GM12878 (cell line): ENCODE data around the gene GATA2. TPM values are rescaled to one million over a fixed set of nuclear protein-coding genes. Genes with fewer than 3 reads are reported as not detected.

Experiments used
- ATAC-seq: fragments of 200-7000 bp; cut with Tn5 transposase; 3 replicates; pipeline ENCODE4 v1.9.1; 2020; ENCODE audit warnings: mild to moderate bottlenecking, moderate library complexity
- BruUV-seq: library from RNA; stranded (reverse); fragments of 400-500 nt; replicated peaks from 2 replicates; lab custom pipeline; 2021; lab: Mats Ljungman, UMichigan
- CTCF ChIA-PET: fragments of 300-600 bp; sonication (Branson Sonifier 250); formaldehyde crosslinking; extraction: SDS; loops from one replicate; lab custom pipeline; 2021; ENCODE audit warnings: inconsistent platforms; lab: Yijun Ruan, JAX
- POLR2A ChIA-PET: fragments of 350-600 bp; formaldehyde crosslinking; extraction: SDS; loops from one replicate; lab custom pipeline; 2021; ENCODE audit warnings: inconsistent platforms; lab: Charles Lee
- RAD21 ChIA-PET: fragments of 300-600 bp; sonication (Branson Sonifier 250); formaldehyde crosslinking; loops from one replicate; lab custom pipeline; 2023; ENCODE audit warnings: antibody characterized with exemption; ENCODE audit not compliant: unreplicated experiment; lab: Charles Lee
- SMC1A ChIA-PET: fragments of 300-600 bp; sonication (Branson Sonifier 250); formaldehyde crosslinking; loops from one replicate; lab custom pipeline; 2023; ENCODE audit not compliant: unreplicated experiment, uncharacterized antibody; lab: Charles Lee
- DNase-seq: peaks from one replicate; pipeline ENCODE4 v3.0.0-alpha.2; 2011; ENCODE audit warnings: low read depth, low spot score
- FAIRE-seq: peaks from 3 replicates; lab custom pipeline; 2011; peaks lifted over from hg19 to GRCh38; lab: Jason Lieb, UNC
- H2AFZ ChIP-seq: 2 replicates; pipeline ENCODE4 v1.6.0; 2011; ENCODE audit warnings: low read depth, low read length, control low read depth; ENCODE audit not compliant: control insufficient read depth
- H3K27ac ChIP-seq: 2 replicates; pipeline ENCODE4 v1.5.1; 2011; ENCODE audit warnings: control low read depth; ENCODE audit not compliant: control insufficient read depth, insufficient read depth
- H3K27me3 ChIP-seq, 2 experiments: replicated peaks in 1 of 2; 2 replicates each; pipeline versions ENCODE4 v1.6.0 to v1.6.1; 2011; ENCODE audit warnings: low read length in 1 of 2; ENCODE audit not compliant: control insufficient read depth in 2 of 2, insufficient read depth in 2 of 2
- H3K36me3 ChIP-seq, 2 experiments: 2 replicates each; pipeline ENCODE4 v1.5.1; 2011; ENCODE audit warnings: low read length in 1 of 2; ENCODE audit not compliant: control insufficient read depth in 2 of 2, insufficient read depth in 2 of 2
- H3K4me1 ChIP-seq: 2 replicates; pipeline ENCODE4 v1.6.1; 2011; ENCODE audit warnings: mild to moderate bottlenecking, low read length, moderate library complexity, mixed read lengths; ENCODE audit not compliant: control insufficient read depth, insufficient read depth
- H3K4me2 ChIP-seq: 2 replicates; pipeline ENCODE4 v1.6.0; 2011; ENCODE audit warnings: control low read depth; ENCODE audit not compliant: control insufficient read depth, insufficient read depth
- H3K4me3 ChIP-seq: fragments of 200-600 bp; sonication (generic); 2 replicates; pipeline ENCODE4 v1.5.1; 2016
- H3K79me2 ChIP-seq: 2 replicates; pipeline ENCODE4 v1.6.0; 2011; ENCODE audit warnings: low read length; ENCODE audit not compliant: control insufficient read depth, insufficient read depth
- H3K9ac ChIP-seq: 2 replicates; pipeline ENCODE4 v1.8.0; 2011; ENCODE audit warnings: low read length, control low read depth, mixed read lengths; ENCODE audit not compliant: control insufficient read depth, insufficient read depth
- H3K9me3 ChIP-seq: replicated peaks from 3 replicates; pipeline ENCODE4 v1.5.1; 2011; ENCODE audit warnings: mild to moderate bottlenecking, low read length; ENCODE audit not compliant: control insufficient read depth, insufficient read depth
- H4K20me1 ChIP-seq: 2 replicates; pipeline ENCODE4 v1.6.0; 2011; ENCODE audit not compliant: control insufficient read depth, insufficient read depth
- ATF7 ChIP-seq: fragments of 450-650 bp; IDR thresholded peaks from 2 replicates; pipeline ENCODE4 v1.6.1; 2016; ENCODE audit warnings: low read depth, mild to moderate bottlenecking
- CHD1 ChIP-seq: IDR thresholded peaks from 2 replicates; pipeline ENCODE4 v1.6.1; 2012; ENCODE audit warnings: low read depth, low read length, improper control_type of control experiment
- EED ChIP-seq: sonication (generic); IDR thresholded peaks from 2 replicates; pipeline ENCODE4 v1.6.1; 2016; ENCODE audit warnings: antibody characterized with exemption, low read depth
- FOS ChIP-seq: IDR thresholded peaks from 3 replicates; pipeline ENCODE4 v1.6.1; 2011; ENCODE audit warnings: borderline replicate concordance; ENCODE audit not compliant: insufficient read length; ENCODE audit errors: extremely low read depth
- HCFC1 ChIP-seq: fragments of 150-350 bp; IDR thresholded peaks from 2 replicates; pipeline ENCODE4 v1.6.1; 2014; ENCODE audit warnings: low read length
- HSF1 ChIP-seq: fragments of 150-350 bp; IDR thresholded peaks from 2 replicates; pipeline ENCODE4 v1.6.1; 2014; ENCODE audit warnings: mild to moderate bottlenecking, low read depth, low read length
- IRF5 ChIP-seq: fragments of 450-650 bp; IDR thresholded peaks from 2 replicates; pipeline ENCODE4 v1.6.1; 2017; ENCODE audit warnings: borderline replicate concordance
- KAT2A ChIP-seq: conservative IDR thresholded peaks from 2 replicates; pipeline ENCODE4 v1.6.1; 2011; ENCODE audit warnings: low read depth, low read length; ENCODE audit not compliant: control insufficient read depth
- PAX5 ChIP-seq: IDR thresholded peaks from 2 replicates; pipeline ENCODE4 v1.6.1; 2011; ENCODE audit warnings: low read depth, low read length, borderline replicate concordance
- SMAD1 ChIP-seq: fragments of 450-650 bp; IDR thresholded peaks from 2 replicates; pipeline ENCODE4 v1.6.1; 2018; ENCODE audit warnings: mild to moderate bottlenecking, low read depth; ENCODE audit not compliant: partially characterized antibody
- SREBF1 ChIP-seq: IDR thresholded peaks from 2 replicates; pipeline ENCODE4 v1.6.1; 2012; ENCODE audit warnings: mild to moderate bottlenecking, low read length
- SUZ12 ChIP-seq: fragments of 200-600 bp; sonication (generic); IDR thresholded peaks from one replicate; pipeline ENCODE4 v1.6.1; 2018; ENCODE audit warnings: antibody characterized with exemption, mild to moderate bottlenecking; ENCODE audit not compliant: unreplicated experiment
- TBL1XR1 ChIP-seq: IDR thresholded peaks from 2 replicates; pipeline ENCODE4 v1.6.1; 2012; ENCODE audit warnings: low read depth, low read length, improper control_type of control experiment
- TCF7 ChIP-seq: IDR thresholded peaks from 2 replicates; pipeline ENCODE4 v1.6.1; 2014; ENCODE audit warnings: antibody characterized with exemption, borderline replicate concordance
- WRNIP1 ChIP-seq: IDR thresholded peaks from 2 replicates; pipeline ENCODE4 v1.6.1; 2011; ENCODE audit warnings: low read depth, low read length, improper control_type of control experiment, borderline replicate concordance
- ZNF207 ChIP-seq: fragments of 450-650 bp; IDR thresholded peaks from 2 replicates; pipeline ENCODE4 v1.6.1; 2014; ENCODE audit warnings: antibody characterized with exemption, mild to moderate bottlenecking, borderline replicate concordance
- WGBS: methylation state at CpG from one replicate; pipeline ENCODE4 v1.1.6; 2016; ENCODE audit warnings: low lambda C conversion rate; ENCODE audit not compliant: insufficient replicate concordance, insufficient coverage; ENCODE audit errors: missing lambda C conversion rate; 5-methylcytosine and 5-hydroxymethylcytosine counted together
- in situ Hi-C: fragments of 300-500 bp; cut with MboI; formaldehyde crosslinking; loops from 9 replicates; pipeline ENCODE4 v1.14.3; 2018; ENCODE audit warnings: mixed read lengths
- intact Hi-C: fragments of 100-400 bp; cut with micrococcal nuclease; formaldehyde crosslinking; loops from one replicate; pipeline ENCODE4 v1.14.2; 2022; ENCODE audit not compliant: unreplicated experiment
- polyA plus RNA-seq, 11 experiments: library from polyadenylated mRNA; depleted of rRNA in 4 of 11; unstranded in 6 of 11; stranded (reverse) in 5 of 11; fragments of >200 nt; fragmentation: Nextera tagmentation in 4 of 11; fragmentation: Illumina TruSeq in 1 of 11; extraction: Ambion mirVana in 4 of 11; extraction: Trizol in 1 of 11; gene quantifications; 1 replicate in 1 of 11; 2 replicates in 10 of 11; pipeline versions ENCODE4 v1.2.1 to v1.2.3, GENCODE V29; 2011 to 2016; ENCODE audit warnings: inconsistent platforms in 2 of 11, missing spikeins in 2 of 11, low read depth in 1 of 11
- total RNA-seq, 4 experiments: library from RNA; depleted of rRNA in 3 of 4; stranded (reverse); fragments of >200 nt in 3 of 4; fragmentation: Illumina TruSeq in 1 of 4; extraction: Trizol in 1 of 4; gene quantifications; 2 replicates each; pipeline versions ENCODE4 v1.2.1 to v1.2.3, GENCODE V29; 2013 to 2021

The GATA2 gene
- total and polyA plus RNA-seq, 10 of the 15 experiments (the other 5 are each of a cell fraction or from before 2014, with no cell fraction given): 0.56 TPM; not detected in 9

GRCh38 chr3:128485282-128486204, 7.5 kb downstream of the GATA2 start:
- Histone ChIP-seq H3K27me3 (peaks cover 25 to 34% of the 10 kb centered on the region in 2 experiments), H3K9ac (no peak overlapping the region), H3K27ac (no peak overlapping the region), H4K20me1 (no peaks in the 10 kb centered on the region; the same call in 1 of the 2 replicates), H3K4me3 (no peak overlapping the region), H3K9me3 (no peaks in the 10 kb centered on the region), H2AFZ (no peak overlapping the region), H3K4me1 (no peaks in the 10 kb centered on the region), H3K36me3 (no peaks in the 10 kb centered on the region), H3K4me2 (no peak overlapping the region), H3K79me2 (no peaks in the 10 kb centered on the region)
- WGBS: 34% methylated on average over 29 of the region's 29 CpGs
- ChIA-PET RAD21 (no interaction called here), CTCF (no interaction called here), SMC1A (no interaction called here), POLR2A (no interaction called here)
- TF ChIP-seq ATF7 (no peak), HCFC1 (no peak), TCF7 (no peak), IRF5 (no peak), WRNIP1 (no peak), SREBF1 (no peak), HSF1 (no peak), ZNF207 (no peak), FOS (no peak), SUZ12 (no peak), TBL1XR1 (no peak), CHD1 (no peak), SMAD1 (no peak), EED (no peak), KAT2A (no peak), PAX5 (no peak)
- DNase-seq (no peak), ATAC-seq (no peak), FAIRE-seq (no peak)
- BruUV-seq: no TSS peak
- in situ Hi-C loops: no loop called here
- intact Hi-C loops: no loop called here
